GM19463 (cell line): ENCODE results near the gene WNT7B.

Experiments
- ATAC-seq: cut with Tn5 transposase; IDR thresholded peaks from one replicate; pipeline ENCODE4 v1.9.1; 2021; ENCODE audit warnings: mild to moderate bottlenecking, moderate library complexity; ENCODE audit not compliant: unreplicated experiment

WNT7B gene

DNA sequence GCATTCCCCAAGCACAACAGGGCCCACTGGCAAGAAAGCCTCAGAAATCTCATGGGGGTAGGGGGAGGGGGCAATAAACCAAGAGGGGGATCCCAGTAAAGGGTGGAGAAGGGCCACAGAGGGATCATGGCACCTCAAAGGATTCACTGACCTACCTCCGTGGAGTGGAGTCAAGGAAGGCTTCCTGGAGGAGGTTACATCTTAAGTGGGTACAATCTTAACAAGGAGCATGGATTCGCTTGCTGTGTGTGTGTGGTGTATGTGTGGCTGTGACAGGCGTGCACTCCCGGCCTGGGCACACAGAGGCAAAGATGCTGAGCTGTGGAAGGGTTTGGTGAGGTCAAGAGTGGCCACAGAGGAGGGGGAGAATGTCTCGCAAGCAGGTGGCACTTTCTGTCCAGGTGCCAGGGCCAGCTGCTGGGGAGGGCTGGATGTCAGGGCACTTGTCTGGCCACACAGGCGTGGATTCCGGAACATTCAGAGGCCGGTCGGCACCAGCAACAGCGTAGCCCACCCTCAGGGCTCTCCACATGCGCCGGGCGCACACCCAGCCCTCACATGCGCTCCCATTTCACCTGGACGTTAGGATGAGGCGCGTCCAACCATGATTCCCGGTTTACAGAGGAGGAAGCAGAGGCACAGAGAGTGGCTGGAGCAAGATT, 43.3 kb downstream of the WNT7B start:
- no peak for ATAC-seq

DNA sequence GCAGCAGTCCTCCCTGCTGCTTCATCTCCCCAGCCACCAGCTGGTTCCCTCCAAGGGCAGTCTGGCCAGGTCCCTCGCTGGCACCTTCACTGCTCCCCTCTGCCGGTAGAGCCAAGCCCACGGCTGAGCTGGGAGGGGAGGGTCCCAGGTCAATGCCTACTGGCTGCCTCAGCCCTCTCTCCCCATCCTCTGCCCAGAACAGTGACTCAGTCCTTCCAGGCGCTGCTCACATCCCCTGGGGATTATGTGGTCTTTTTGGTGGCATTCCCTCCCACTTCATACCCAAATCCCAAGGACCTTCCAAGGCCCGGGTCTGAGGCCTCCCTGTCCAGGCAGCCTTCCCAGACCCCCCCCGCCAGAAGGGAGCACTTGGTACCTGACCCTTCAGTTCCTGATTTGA, 44.9 kb downstream of the WNT7B start:
- ATAC-seq = no peak

DNA sequence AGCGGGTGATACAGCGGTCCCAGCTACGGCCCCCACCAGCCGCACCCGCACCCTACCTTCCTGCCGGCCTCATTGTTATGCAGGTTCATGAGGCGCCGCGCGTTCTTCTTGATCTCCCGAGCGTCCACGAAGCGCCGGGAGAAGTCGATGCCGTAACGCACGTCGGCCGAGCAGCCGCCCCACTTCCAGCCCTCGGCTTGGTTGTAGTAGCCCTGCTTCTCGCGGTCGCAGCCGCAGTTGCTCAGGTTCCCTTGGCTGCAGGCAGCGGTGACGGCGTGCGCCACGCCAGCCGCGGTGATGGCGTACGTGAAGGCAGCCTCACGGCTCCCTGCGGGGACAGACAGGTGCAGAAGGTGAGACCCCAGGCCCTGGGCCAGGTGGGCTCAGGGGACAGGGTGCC, 45.9 kb downstream of the WNT7B start:
- ATAC-seq = no peak

DNA sequence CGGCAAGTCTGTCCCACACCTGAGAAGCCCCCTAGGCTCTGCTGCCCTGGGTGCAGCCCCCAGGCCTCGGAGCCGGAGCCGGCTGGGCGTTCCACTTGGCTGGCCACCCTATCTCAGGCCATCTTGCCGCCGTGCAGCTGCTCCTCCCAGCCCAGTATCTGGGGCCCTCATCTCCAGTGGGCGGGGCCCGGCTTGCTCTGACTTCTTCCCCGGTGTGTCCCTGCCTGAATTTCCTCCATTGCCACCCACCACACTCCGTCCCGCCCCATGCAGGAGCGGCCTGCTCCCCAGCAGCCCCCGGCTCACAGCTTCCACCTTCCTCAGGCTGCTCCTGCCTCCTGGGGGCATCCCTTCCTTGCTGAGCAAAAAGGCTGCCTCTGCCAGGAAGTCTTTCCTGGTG, 46.6 kb downstream of the WNT7B start:
- no peak for ATAC-seq

DNA sequence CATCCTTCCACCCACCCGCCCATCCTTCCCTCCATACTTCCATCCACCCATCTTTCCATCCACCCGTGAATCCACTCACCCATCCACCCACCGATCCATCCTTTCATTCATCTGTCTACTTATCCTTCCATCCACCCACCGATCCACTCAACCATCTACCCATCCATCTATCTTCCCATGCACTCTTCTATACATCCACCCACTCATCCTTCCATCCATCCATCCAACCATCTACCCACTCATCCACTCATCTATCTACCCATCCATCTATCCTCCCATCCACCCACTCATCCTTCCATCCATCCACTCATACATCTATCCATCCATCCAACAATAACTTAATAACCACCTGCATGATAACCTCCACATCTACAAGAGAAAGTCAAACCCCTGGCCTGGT, 47.3 kb downstream of the WNT7B start:
- no peak for ATAC-seq

DNA sequence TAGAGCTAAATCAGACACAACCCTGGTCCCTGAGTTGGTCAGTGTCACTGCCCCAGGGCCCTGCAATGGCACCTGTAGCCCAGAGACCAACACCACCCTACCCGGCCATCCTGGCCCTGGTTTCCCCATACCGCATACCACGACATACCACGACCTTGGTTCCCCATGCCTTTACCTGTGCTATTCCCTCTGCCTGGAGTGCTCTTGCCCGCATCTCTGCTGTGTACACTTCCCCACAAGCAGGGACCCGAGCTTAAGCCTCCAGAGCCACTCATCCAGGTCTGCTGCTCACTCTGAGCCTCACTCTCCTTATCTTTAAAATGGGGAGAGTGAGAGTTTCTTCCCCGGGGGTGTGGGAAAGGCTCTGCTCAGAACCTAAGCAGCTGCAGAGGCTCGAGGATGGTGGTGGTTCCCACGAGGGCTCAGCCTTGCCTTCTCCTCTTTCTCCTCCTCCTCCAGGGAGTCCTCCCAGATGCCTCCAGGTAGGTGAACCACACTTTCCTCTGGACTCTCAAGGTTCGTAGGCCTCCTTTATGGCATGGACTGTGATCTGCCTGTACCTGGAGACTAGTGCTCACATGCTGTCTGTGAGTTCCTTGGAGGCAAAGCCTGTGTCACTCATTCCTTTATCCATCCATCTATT, 48.1 kb downstream of the WNT7B start:
- no peak for ATAC-seq

DNA sequence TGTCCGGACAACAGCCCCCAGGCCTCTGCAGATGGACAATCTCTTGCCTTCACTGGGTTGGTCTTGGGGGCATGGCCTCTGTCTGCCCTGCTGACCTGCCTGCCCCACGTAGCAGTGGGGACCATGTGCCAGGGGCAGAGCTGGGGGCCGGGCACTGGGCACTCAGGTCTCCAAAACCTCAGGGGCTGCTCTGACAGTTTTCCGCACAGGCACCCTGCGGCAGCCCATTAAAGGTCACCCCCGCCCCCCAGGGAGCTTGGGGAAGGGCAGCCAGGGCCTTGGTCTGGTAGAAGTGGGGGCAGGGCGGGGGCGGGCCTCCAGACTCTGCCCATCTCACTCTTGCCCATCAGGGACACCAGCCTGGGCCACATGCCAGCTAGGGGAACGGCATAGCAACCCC, 49.9 kb downstream of the WNT7B start:
- no peak for ATAC-seq

DNA sequence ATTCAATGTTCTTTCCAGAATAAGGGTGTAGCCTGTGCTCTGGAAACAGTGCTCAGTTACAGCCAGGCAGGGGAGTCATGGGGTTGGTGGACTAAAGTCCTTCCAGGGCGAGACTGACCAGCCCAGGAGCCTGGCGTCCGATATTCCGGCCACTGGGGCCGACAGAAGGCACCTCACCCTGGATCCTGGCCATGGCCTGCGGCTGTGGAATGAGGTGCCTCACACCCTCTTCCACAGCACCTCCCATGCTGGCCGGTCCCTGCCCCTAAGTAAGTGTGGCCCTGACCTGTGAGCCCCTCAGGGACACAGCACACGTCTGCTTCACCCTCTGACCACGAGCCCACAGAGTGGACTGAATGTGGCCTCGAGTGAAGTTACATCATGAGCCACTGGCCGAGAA, 50.5 kb downstream of the WNT7B start:
- no peak for ATAC-seq

DNA sequence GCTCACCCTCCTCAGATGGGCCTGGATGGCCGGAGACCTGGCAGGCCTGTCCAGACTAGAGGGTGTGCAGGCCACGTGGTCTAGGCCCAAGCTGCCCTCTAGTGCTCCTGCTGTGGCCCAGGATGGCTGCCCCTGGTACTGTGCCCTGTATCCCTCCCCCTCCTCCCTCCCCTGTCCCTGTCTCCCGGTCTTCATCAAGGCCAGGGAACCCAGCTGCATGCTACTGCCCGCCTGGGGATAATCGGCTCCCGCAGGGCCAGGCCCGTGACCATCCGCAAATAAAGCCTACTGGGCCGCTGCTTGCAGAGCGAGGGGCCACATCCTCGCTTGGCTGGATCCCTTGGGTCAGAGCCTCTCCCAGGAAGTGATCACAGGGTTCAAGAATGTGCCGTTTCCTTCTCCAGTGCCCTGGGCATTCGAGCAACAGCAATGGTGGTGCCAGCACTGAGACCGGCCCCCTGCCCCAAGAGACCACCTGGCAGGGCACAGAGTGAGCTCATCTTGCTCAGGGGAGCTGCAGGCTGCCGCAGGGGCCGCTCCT, 51.1 kb downstream of the WNT7B start:
- no peak for ATAC-seq

DNA sequence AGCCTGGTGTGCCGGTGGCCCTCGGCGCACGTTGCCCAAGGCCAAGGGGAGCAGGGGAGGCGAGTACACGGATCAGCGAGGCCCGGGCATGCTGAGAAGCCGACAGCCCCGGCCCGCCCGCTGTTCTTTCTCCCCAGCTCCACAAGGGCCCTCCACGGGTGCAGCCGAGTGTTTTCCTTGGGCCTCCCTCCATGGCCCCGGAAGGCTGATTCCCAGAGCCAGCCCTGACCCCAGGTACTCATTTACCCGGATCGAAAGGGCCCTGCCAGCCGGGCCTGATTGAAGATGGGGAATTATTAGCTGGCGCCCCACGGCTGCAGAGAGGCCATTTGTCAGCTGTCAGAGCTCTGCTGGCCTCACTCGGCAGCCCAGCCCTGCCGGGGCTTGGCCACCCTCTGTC, 53.1 kb downstream of the WNT7B start:
- no peak for ATAC-seq

DNA sequence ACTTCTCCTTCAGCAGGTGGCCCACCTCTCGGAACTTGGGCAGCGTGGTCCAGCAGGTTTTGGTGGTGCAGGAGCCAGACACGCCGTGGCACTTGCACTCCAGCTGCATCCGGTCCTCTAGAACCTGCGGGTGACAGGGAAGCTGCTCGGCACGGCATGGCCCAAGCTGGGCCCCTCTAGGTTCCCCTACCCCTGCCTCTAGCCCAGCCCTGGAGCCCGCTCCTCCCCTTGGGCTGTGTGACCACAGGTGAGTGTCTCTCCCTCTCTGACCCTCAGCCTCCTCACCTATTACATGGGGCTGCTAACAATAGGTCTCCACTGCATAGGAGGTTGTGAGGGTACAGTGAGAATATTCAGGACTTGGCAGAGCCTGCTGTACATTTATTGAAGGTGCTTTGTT, 53.8 kb downstream of the WNT7B start:
- ATAC-seq = no peak

DNA sequence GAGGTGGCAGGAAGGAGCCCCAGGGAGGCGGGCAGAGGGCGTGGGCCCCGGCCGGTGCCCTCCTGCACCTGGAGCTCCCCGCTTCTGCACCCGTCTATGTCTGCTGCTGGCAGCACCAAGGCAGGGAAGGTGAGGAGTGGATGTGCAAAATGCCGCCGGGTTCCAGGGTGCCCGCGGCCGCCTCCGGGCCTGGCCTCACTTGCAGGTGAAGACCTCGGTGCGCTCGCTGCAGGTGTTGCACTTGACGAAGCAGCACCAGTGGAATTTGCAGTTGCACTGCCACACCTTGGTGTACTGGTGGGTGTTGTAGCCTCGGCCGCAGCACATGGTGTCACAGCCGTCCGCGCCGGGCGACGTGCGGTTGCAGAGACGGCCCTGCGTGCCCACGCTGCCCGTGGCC, 54.3 kb downstream of the WNT7B start:
- no peak for ATAC-seq

DNA sequence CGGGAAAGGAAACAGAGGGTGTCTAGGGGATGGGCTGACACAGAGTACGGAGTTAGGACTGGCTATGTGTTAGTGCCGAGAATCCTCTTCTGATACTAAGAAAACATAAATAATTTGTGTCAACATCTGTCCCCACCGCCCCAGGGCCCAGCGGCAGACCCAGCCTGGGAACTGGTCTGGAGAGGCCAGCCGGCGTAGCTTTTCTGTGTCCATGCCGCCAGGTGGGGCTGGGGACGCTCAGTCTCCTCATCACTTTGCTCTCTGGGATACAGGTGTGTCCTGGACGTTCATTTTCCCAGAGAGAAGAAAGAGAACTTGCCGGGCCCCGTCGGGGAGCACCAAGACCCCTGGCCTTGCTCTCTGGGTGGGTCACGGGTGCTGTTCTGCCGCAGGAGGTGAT, 54.7 kb downstream of the WNT7B start:
- ATAC-seq = no peak

DNA sequence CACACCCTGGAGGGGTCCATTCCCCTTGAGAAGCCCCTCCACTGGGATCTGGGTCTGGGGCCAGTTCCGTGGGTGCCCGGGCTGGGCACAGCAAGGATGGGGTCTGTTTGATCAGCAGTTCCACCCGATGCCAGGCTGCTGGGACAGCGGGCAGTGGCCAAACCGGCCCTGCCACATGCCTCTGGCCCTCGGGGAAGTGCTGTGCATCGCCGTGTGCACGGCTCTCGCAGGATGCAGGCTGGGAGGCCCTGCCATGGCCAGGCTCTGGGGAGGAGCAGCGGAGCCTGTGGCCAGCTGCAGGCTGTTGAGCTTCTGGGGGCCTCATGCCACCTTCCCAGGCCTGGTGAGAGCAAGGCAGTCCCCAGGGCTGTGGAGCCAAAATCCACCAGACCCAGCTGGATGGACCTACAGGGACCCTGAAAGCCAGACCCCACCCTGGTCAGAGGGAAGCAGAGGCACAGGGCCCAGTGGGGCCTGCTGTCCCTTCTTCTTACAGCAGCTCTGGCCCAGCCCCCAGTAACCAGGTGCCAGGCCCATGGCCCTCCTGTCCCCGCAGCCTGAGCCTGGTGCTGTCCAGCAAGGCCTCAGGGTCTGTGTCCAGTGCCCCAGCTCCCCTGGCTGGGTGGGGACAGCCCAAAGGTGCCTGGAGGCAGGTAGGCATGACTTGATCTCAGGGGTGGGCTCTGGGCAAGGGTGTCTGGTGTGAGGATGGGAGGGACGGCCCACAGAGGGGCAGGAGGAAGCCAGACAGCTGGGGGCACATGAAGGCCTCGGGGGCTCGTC, 57.3 kb downstream of the WNT7B start:
- ATAC-seq = no peak

DNA sequence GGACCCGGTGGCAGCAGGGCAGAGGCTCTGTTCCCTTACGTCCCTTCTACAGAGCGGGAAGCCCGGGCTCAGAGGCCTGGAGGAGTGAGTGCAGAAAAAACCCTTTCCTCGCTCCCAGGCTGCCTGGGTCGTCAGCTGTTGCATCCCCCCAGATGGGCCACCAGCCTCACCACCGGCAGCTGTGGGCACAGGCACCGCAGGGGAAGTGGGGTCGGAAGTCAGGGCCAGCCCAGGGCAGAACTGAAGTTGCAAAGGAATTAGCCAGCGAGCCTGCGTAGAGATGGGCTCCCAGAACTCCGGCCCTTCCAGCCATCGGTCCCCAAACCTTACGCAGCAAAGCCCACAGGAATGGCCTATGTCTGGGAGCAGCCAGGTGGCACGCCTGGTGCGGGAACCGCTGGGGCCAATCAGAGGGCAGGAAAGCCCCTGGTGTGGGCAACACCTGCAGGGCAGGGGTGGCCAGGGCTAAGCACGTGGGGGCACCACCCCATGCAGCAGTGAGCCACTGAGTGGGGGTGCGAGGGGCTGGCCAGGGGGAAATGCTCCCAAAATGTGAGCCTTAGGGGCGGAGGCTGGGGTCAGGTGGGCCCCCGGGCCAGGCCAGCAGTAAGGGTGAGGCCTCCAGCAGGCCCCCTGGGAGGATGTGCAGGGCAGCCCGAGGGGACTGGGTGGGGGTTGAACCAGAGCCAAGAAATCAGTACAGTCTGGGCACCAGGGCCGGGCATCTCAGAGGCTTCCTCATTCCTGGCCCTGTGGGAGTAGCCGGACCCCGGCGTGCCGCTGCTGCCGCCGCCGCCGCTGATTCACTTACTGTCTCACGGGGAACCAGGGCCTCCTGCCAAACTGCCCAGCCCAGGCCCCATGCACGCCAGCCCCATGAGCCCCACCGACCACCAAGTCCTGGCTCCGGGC, 58.2 kb downstream of the WNT7B start:
- no peak for ATAC-seq

DNA sequence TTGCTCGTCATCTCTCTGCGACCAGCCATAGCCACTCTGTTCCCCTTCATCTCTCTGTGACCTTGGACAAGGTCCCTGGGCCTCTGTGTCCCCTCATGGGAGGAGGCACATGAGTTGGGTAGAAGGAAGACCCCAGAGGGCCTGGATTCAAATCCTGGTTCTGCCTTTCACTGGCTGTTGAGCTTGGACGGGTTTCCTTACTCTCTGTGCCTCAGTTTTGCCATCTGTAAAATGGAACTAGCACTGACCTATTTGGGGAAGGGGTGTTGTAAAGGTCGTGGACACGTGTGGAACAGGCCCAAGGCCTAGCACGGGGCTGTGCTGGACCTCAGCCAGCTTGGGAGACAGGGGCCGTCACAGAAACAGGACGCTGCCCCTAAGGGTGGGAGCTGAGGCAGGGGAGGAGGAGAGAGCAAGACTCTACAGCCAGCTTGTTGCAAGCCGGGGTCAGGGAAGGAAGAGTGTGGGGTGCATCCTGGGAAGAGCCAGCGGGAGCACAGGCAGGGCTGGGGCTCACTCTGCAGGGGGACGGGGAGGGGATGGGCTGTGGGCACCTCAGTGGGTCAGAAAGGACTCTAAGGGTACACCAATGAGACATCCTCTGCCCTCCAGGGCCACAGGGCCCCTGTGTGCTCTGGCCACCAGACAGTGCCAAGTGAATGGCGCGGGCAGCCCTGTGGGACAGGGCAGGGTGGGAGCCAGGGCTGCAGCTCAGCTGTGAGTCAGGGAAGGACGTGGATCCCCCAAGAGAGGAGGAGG, 59.1 kb downstream of the WNT7B start:
- no peak for ATAC-seq

DNA sequence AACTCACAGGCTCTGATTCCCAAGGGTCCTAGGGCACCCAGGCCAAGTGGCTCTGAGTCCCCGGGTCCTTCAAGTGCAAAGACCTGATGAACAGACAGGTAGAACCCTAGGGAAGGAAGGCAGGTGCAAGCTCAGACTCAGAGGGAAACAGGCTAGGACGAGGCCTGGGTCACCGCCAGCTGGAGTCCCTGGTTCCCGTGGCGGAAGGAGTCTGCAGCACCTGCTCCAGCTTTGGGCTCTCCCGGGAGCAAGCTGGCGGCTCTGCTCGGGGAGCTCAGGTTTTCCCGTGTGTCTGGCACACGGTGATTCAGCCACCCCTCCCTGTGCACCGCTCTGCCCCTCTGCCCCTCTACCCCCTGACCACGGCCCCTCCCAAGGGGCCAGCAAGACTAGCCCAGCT, 59.8 kb downstream of the WNT7B start:
- no peak for ATAC-seq

DNA sequence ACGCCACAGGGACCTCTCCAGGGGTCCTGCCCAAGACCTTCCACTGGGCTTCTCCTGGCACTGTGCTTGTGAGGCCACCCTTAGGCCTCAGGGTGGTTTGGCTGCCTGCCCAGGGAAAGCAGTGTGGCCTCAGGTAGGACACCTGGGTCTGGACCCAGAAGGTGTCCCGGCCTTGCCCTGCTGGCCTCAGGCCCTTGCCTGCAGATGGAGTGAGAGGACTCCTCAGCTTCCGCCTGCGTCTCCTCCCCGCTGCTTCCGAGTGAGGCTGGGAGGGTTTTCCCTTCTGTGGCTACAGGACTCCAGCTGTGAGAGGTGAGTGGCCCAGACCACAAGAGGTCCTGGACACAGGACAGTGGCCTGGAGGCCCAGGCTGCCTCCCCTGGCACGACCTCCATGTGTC, 60.4 kb downstream of the WNT7B start:
- no peak for ATAC-seq

DNA sequence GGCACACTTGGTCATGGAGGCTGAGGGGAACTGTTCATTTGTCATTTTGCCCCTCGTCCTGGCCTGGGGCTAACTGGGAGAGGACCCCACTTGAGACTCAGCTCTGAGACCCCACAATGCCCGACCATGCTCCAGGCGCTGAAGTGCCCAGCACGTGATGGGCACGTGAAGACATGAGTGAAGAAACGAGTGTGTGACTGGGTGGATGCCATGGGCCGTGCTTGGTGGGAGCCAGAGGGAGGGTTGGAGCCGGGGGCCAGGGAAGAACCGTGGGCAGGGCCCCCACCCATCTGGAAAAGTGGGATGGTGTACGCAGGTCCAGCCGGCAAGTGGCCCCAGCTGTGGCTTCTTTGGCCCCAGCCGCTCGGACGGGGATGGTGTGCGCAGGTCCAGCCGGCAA, 61.1 kb downstream of the WNT7B start:
- ATAC-seq = no peak

DNA sequence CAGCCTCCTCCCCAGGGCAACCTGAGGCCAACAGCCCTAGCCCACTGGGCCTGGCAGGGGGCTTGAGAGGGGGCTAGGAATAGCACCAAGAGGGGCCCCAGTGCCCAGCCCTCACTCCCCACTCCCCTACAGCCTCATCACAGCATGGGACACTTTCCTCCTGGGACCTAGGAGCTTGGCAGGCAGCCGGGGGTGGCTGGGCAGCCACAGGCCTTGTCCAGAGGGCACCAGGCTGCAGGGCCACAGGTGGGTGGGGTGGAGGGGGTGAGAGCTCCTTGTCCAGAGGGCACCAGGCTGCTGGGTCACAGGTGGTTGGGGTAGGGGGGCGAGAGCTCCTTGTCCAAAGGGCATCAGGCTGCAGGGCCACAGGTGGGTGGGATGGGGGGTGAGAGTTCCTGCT, 61.8 kb downstream of the WNT7B start:
- no peak for ATAC-seq
